Measurements from ENCODE around the gene HARS1.
"Not testable (repeated sequence)": the region's sequence is repeated elsewhere in the genome, so short reads cannot be mapped to it uniquely, and the experiment has no call there.

HARS1 gene

DNA sequence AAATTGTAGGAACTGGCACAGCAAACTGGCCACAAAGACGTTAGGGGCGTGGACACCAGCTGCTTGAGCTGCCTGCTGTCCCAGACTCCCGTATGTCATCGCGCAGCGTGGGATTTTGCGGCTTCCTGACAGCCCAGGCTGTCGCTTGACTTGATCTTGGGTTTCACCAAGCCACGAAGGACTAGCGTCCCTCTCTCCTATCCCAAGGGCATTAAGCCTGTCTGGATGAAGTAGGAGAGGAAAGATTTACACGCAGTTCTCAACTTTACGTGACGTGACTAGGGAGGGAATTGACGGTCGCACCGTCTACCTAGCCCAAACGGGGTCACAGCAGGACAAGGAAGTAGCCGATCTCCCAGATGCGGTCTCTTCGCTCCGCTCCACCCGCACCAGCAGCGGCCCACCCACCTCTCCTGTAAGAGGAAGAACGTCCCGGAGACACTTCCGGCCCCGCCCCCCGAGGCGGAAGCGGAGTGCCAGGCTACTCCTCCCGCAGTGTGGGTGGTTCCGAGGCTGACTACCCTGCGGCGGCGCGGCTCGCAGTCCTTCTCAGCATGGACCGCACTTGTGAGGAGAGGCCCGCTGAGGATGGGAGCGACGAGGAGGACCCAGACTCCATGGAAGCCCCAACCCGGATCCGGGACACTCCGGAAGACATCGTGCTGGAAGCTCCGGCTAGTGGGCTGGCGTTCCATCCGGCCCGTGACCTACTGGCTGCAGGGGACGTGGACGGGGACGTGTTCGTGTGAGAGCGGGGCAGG, 26.6 kb downstream of the HARS1 start, which contains the start of gene WDR55:
Gene WDR55, plus strand, starts transcription at position 546 of the 761 bp plus-strand sequence. Its CDS starts 9 bp downstream, at position 555.
- Mint-ChIP-seq H3K9me3 (no peaks in the 10 kb centered on the region), H3K36me3 (ENCODE audit: low read depth) (peaks cover 57% of the 10 kb centered on the region), H3K27me3 (ENCODE audit: low read depth) (no peaks in the 10 kb centered on the region), H3K27ac (peak within 1 kb of the TSS; percentile 84), H3K4me1 (ENCODE audit: low read depth) (peaks cover 29% of the 10 kb centered on the region), H3K4me3 (peak within 1 kb of the TSS; percentile 97)

DNA sequence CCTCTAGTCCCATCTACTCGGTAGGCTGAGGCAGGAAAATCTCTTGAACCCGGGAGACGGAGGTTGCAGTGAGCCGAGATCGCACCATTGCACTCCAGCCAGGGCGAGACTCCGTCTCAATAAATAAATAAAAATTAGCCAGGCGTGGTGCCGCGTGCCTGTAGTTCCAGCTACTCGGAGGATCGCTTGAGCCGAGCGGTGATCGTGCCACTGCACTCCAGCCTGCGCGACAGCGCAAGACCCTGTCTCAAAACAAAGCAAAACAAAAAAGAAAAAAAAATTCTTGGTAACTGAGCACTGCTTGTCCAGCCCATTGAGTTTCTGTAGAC, 27.2 kb downstream of the HARS1 start:
- Mint-ChIP-seq H3K4me1 (ENCODE audit: low read depth) (peaks cover 27% of the 10 kb centered on the region), H3K4me3 (peak overlapping the region; percentile 97), H3K9me3 (no peaks in the 10 kb centered on the region), H3K27ac (peak overlapping the region; percentile 84), H3K36me3 (ENCODE audit: low read depth) (peaks cover 56% of the 10 kb centered on the region), H3K27me3 (ENCODE audit: low read depth) (no peaks in the 10 kb centered on the region)

DNA sequence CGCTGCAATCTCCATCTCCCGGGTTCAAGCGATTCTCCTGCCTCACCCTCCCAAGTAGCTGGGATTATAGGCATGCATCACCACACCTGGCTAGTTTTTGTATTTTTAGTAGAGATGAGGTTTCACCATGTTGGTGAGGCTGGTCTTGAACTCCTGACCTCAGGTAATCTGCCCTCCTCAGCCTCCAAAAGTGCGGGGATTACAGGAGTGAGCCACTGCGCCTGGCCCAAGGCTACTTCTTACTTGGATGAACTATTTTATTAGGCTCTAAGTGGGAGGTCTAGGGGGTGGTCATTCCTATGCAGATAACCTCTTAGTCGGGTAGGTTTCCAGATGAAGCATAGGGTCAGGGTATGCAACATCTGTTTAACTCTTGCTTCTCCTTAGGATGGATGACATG, 30.8 kb downstream of the HARS1 start:
- Mint-ChIP-seq H3K36me3 (ENCODE audit: low read depth) (peaks cover 50% of the 10 kb centered on the region), H3K4me1 (ENCODE audit: low read depth) (peaks cover 12% of the 10 kb centered on the region)
- H3K9me3 Mint-ChIP-seq; H3K27me3 Mint-ChIP-seq (ENCODE audit: low read depth); H3K27ac Mint-ChIP-seq; H3K4me3 Mint-ChIP-seq: not testable (repeated sequence)

DNA sequence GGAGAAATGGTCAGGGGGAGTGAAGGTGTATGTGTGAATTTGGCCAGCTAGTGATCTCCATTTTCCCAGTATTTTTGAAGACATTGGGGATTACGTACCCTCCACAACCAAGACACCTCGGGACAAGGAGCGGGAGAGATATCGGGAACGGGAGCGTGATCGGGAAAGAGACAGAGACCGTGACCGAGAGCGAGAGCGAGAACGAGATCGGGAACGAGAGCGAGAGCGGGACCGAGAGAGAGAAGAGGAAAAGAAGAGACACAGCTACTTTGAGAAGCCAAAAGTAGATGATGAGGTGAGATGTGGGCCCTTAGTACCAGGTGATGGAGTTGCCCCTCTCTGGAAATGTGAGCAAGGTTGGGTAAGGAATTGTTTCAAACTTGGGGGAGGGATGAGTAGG, 32.3 kb downstream of the HARS1 start:
- peaks cover 53% of the 10 kb centered on the region for H3K36me3 Mint-ChIP-seq (ENCODE audit: low read depth)
- H3K4me1 Mint-ChIP-seq (ENCODE audit: low read depth) = peaks cover 6% of the 10 kb centered on the region
- no peak overlapping the region for H3K4me3 Mint-ChIP-seq
- H3K9me3 Mint-ChIP-seq = no peaks in the 10 kb centered on the region
- no peak overlapping the region for H3K27ac Mint-ChIP-seq
- no peaks in the 10 kb centered on the region for H3K27me3 Mint-ChIP-seq (ENCODE audit: low read depth)

DNA sequence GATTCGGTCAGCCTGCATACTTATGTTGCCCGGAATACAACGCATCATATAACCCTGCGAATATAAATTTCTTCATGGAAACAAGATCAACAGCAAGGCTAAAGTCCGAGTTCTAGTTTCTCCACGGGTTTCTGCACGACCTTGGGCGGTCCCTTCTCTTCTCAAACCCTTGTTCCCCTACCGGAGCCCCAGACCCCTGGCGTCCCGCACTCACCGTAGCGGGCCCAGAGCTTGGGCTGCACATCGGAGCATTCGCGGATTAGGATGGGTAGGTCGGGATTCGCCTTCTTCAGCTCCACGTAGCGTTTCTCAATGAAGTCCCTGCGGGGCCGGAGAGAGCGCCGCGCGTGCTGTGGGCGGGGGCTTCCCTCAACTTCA, 44.1 kb downstream of the HARS1 start:
- Mint-ChIP-seq H3K27ac (peak overlapping the region; percentile 99), H3K27me3 (ENCODE audit: low read depth) (no peaks in the 10 kb centered on the region), H3K4me1 (ENCODE audit: low read depth) (peaks cover 26% of the 10 kb centered on the region), H3K4me3 (peak overlapping the region; percentile 100), H3K36me3 (ENCODE audit: low read depth) (peaks cover 38% of the 10 kb centered on the region), H3K9me3 (no peaks in the 10 kb centered on the region)

DNA sequence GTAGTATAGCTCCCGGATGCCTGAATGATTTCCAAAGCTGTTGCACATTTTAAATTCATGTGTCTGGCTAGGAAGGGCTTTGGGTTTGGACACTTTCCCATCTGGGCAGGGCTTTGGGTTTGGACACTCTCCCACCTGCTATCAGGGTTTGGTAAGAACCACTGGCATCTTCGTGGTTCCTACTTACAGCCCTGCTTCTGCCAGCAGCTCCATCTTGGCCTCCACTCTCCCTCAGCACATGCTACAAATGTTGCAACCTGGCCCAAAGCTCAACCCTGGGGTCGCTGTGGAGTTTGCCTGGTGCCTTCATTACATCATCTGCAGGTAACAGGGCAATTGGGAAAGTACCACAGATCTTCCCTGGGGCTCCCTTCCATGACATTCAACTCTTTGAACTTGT, 48.5 kb downstream of the HARS1 start:
- H3K4me1 Mint-ChIP-seq (ENCODE audit: low read depth) = peaks cover 43% of the 10 kb centered on the region
- H3K27me3 Mint-ChIP-seq (ENCODE audit: low read depth) = no peaks in the 10 kb centered on the region
- H3K36me3 Mint-ChIP-seq (ENCODE audit: low read depth) = peaks cover 29% of the 10 kb centered on the region
- no peak overlapping the region for H3K4me3 Mint-ChIP-seq
- H3K27ac Mint-ChIP-seq = peak overlapping the region; percentile 29
- no peaks in the 10 kb centered on the region for H3K9me3 Mint-ChIP-seq

DNA sequence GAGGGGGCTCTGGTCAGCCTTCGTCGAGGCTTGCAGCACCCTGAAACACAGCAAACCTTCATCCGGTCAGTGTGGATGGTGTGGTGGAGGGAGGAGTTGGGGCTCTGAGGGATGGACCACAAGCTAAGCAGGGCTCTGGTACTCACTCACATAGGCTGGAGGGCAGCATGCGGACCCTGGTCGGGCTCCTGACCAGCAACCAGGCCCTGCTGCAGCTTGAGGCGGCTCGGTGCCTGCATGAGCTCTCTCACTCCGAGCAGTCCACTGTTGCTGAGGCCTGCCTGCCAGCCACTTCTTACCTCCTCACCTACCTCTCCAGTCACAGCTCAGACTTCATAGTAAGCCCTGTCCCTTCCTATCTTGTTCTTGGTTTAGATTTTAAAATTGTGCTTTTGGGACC, 49.5 kb downstream of the HARS1 start:
- Mint-ChIP-seq H3K9me3 (no peaks in the 10 kb centered on the region), H3K27me3 (ENCODE audit: low read depth) (no peaks in the 10 kb centered on the region), H3K4me3 (no peak overlapping the region), H3K36me3 (ENCODE audit: low read depth) (peaks cover 26% of the 10 kb centered on the region), H3K4me1 (ENCODE audit: low read depth) (peaks cover 43% of the 10 kb centered on the region), H3K27ac (no peak overlapping the region)

DNA sequence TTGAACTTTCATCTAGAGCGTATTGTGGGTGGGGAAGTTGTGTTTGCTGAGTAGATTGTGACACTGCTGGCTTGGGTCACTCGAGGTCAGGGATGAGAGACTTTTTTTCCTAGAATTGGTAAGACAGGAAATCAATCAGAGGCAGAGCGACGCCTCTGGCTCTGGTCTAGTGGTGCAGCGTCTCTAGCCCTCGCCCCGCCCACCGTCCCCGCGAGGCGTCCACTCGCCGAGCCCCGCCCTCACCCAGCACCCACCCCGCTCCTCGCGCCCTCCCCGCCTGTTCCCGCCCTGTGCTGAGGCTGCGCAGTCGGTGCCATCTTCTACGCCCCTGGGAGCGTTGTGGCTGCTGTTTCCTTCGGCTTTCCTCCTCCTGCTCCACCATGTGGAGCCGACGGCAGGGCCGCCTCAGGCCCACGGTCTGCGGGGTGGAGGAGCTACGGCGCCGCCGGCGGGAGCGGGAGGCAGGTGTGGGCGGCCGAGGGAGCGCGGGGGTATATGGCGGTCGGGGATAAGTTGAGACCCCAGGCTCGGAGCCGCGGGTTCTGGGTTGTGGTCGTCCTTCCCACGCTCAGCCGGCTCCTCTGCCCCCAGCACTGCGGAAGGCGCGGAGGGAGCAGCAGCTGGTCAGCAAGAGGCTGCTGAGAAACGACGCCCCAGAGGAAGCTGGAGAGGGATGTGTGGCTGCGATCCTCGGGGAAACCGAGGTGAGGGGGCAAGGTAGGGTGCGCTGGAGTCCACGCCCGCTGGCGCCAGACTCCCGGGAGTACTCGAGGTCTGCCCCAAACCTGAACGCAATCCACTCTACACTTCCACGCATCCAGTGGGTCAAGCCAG, 51.8 kb downstream of the HARS1 start, which contains the start of gene TMCO6:
Gene TMCO6, plus strand, starts transcription at position 304 of the 834 bp plus-strand sequence. Its CDS starts 77 bp downstream, at position 381.
- H3K4me3 Mint-ChIP-seq = peak within 1 kb of the TSS; percentile 92
- H3K9me3 Mint-ChIP-seq = no peaks in the 10 kb centered on the region
- no peaks in the 10 kb centered on the region for H3K27me3 Mint-ChIP-seq (ENCODE audit: low read depth)
- peaks cover 15% of the 10 kb centered on the region for H3K36me3 Mint-ChIP-seq (ENCODE audit: low read depth)
- H3K27ac Mint-ChIP-seq = peak within 1 kb of the TSS; percentile 90
- peaks cover 29% of the 10 kb centered on the region for H3K4me1 Mint-ChIP-seq (ENCODE audit: low read depth)

DNA sequence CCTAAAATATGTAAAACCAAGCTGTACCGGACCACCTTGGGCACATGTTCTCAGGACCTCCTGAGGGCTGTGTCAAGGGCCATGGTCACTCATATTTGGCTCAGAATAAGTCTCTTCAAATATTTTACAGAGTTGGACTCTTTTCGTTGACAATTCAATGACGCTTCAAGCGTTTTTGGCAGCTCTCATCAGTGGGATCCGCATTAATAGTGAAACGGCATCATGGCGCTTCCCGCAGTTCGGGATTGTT, 52.3 kb downstream of the HARS1 start:
- H3K27me3 Mint-ChIP-seq (ENCODE audit: low read depth); H3K9me3 Mint-ChIP-seq: not testable (repeated sequence)
- peak overlapping the region; percentile 92 for H3K4me3 Mint-ChIP-seq
- H3K27ac Mint-ChIP-seq = peak overlapping the region; percentile 90
- peaks cover 11% of the 10 kb centered on the region for H3K36me3 Mint-ChIP-seq (ENCODE audit: low read depth)
- H3K4me1 Mint-ChIP-seq (ENCODE audit: low read depth) = peaks cover 31% of the 10 kb centered on the region

DNA sequence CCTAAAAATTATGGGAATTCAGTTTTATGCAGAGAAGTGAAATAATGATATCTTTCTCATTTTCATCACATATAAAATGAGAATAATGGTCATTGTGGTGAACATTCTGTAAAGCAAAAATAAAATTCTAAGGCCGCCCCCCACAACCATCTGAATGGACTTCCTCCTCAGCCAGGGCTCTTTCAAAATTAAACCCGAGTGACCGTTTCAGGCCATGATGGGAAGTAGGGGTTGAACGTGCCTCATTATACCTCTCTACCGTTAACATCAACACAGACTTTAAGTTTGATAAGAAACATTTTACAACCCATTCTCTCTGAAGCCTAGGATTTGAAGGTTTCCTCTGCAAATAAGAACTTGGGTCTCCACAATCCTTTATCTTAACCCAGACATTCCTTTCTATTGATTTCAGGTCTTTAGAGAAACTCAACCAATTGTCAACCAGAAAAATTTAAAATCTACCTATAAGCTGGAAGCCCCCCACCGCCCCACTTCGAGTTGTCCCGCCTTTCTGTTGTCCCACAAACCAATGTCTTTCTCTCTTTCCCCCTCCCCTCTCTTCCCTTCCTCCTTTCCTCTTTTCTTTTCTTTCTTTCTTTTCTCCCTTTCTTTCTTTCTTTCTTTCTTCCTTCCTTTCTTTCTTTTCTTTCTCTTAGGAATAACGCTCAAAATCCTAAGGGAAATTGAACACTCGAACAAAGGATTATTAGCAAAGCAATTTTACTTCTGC, 53.6 kb downstream of the HARS1 start:
- Mint-ChIP-seq H3K4me1 (ENCODE audit: low read depth) (peaks cover 40% of the 10 kb centered on the region), H3K27me3 (ENCODE audit: low read depth) (peaks cover 7% of the 10 kb centered on the region), H3K36me3 (ENCODE audit: low read depth) (peaks cover 11% of the 10 kb centered on the region), H3K4me3 (no peak overlapping the region), H3K9me3 (no peaks in the 10 kb centered on the region), H3K27ac (peak overlapping the region; percentile 90)

DNA sequence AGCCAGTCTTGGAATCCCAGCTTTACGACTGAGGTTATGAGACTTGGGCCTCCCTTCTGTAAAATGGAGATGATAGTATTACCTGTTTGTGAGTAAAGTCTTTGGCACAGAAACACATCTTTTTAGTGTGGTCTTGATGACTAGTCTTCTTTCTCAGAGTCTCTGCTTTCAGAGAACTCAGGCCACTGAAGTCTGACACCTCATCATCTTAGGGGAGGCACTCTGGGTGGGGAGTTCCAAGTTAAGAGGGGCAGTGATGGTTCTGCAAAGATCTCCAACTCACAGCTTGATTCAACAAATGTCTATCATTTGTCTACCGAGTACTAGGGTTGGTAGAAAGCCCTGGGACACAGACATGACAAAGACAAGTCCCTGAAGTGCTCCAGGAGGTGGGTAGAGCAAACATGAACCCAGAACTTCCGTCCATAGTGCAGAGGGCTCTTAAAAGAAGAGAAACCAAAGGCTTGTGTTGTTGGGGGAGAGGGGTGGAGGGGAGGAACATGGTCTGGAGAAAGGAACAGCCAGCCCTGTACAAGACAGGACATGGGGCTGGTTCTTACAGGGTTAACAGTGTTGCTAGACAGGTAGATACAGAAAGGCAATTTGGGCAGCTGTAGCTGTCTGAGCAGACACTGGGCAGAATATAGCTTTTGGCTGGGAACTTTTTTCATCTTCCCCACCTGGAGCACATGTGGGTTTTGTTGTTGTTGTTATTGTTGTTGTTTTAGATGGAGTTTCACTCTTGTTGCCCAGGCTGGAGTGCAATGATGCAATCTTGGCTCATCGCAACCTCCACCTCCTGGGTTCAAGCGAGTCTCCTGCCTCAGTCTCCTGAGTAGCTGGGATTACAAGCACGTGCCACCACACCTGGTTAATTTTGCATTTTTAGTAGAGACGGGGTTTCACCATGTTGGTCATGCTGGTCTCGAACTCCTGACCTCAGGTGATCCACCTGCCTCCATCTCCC, 55.6 kb downstream of the HARS1 start:
- H3K36me3 Mint-ChIP-seq (ENCODE audit: low read depth) = peaks cover 3% of the 10 kb centered on the region
- no peak overlapping the region for H3K27ac Mint-ChIP-seq
- H3K27me3 Mint-ChIP-seq (ENCODE audit: low read depth) = peaks cover 24% of the 10 kb centered on the region
- H3K4me1 Mint-ChIP-seq (ENCODE audit: low read depth) = peaks cover 32% of the 10 kb centered on the region
- no peaks in the 10 kb centered on the region for H3K9me3 Mint-ChIP-seq
- H3K4me3 Mint-ChIP-seq = no peak overlapping the region

DNA sequence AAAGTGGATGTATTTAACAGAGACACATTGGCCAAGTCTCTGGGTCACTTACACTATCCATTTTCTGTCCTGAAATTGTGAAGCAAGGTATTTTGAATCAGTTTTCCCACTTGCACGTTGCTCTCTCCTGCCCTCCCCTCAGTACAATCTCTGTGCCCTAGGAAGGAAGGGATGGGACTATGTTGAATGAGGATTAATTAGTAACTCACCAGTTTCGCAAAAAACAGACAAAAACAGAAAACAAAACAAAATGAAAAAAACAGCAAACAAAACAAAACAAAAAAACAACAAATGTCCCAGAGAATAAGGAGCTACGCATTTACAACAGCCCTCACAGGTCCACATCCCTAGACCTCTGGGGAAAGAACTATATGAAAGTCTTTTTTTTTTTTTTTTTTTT, 57.1 kb downstream of the HARS1 start:
- Mint-ChIP-seq H3K9me3 (no peaks in the 10 kb centered on the region), H3K4me1 (ENCODE audit: low read depth) (peaks cover 27% of the 10 kb centered on the region), H3K27ac (no peak overlapping the region), H3K27me3 (ENCODE audit: low read depth) (peaks cover 27% of the 10 kb centered on the region), H3K4me3 (no peak overlapping the region), H3K36me3 (ENCODE audit: low read depth) (peaks cover 3% of the 10 kb centered on the region)

DNA sequence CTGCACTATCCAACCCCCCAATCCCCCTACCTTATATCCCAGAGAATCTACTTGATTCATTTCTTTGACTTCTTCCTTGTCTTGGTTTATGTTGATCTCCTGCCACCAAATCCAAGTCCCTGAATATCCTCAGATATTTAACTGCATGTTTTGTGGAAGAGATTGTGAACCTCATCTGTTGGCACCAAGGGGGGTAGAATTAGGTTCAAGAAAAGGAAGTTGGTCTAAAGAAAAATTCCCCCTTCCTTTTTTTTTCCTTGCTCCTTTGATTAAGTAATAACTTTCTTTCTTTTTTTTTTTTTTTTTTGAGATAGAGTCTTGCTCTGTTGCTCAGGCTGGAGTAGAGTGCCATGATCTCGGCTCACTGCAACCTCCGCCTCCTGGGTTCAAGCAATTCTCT, 57.7 kb downstream of the HARS1 start:
- Mint-ChIP-seq H3K4me3 (peak overlapping the region; percentile 84), H3K36me3 (ENCODE audit: low read depth) (no peaks in the 10 kb centered on the region), H3K27ac (no peak overlapping the region), H3K27me3 (ENCODE audit: low read depth) (peaks cover 27% of the 10 kb centered on the region), H3K4me1 (ENCODE audit: low read depth) (peaks cover 21% of the 10 kb centered on the region), H3K9me3 (no peaks in the 10 kb centered on the region)

DNA sequence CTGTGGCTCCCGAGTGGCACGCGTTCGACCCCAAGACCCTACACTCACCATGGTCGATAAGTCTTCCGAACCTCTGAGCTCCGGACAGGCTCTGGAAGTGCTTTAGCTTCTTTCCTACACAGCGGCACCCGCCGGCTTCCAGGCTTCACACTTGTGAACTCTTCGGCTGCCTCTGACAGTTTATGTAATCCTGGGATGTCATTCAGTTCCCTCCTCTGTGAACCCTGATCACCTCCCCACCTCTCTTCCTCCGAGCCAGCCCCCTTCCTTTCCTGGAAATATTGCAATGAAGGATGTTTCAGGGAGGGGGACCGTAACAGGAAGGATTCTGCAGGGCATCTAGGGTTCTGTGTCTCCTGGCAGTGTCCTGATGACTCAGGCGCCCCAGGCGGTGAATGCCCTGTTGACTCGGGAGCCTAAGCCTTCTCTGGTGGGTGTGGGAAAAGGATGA, 58.1 kb downstream of the HARS1 start, which contains the start of gene CD14:
Gene CD14, minus strand, starts transcription at position 155 of the 451 bp plus-strand sequence. Its CDS starts 104 bp downstream, at position 51.
- peaks cover 4% of the 10 kb centered on the region for H3K9me3 Mint-ChIP-seq
- peaks cover 27% of the 10 kb centered on the region for H3K27me3 Mint-ChIP-seq (ENCODE audit: low read depth)
- H3K4me1 Mint-ChIP-seq (ENCODE audit: low read depth) = peaks cover 18% of the 10 kb centered on the region
- peak within 1 kb of the TSS; percentile 59 for H3K27ac Mint-ChIP-seq
- H3K36me3 Mint-ChIP-seq (ENCODE audit: low read depth) = no peaks in the 10 kb centered on the region
- H3K4me3 Mint-ChIP-seq = peak within 1 kb of the TSS; percentile 84

Measured in T-helper 1 cell treated with Interleukin-12 subunit alpha and Interleukin-12 subunit beta and Interleukin-4 antibody, amounts not matched to agents 30 μg/mL and 1 μg/mL, for 36 hours (primary cell).